GM19023 (cell line): ENCODE data around the gene MYH14.

Experiments
- ATAC-seq: cut with Tn5 transposase; IDR thresholded peaks from one replicate; pipeline ENCODE4 v1.9.1; 2021; ENCODE audit warnings: mild to moderate bottlenecking, moderate library complexity; ENCODE audit not compliant: unreplicated experiment

Gene MYH14

GRCh38 chr19:50203281-50204080 is at the start of gene MYH14:
Gene MYH14, plus strand, starts transcription at chr19:50203622. Its CDS starts 6,744 bp downstream, at chr19:50210366.
- no peak for ATAC-seq

- no peak for ATAC-seq
Observed at GRCh38 chr19:50154529-50154928, 48.9 kb upstream of the MYH14 start.

GRCh38 chr19:50155520-50156109 is 47.8 kb upstream of the MYH14 start:
- no peak for ATAC-seq

GRCh38 chr19:50158577-50158976 is 44.8 kb upstream of the MYH14 start:
- no peak for ATAC-seq

- no peak for ATAC-seq
Observed at GRCh38 chr19:50159078-50159477, 44.3 kb upstream of the MYH14 start.

- no peak for ATAC-seq
Observed at GRCh38 chr19:50162988-50163387, 40.4 kb upstream of the MYH14 start, which contains the start of gene IZUMO2. Gene IZUMO2, minus strand, starts transcription at chr19:50163281. Its CDS starts 87 bp downstream, at chr19:50163194.

GRCh38 chr19:50167314-50167721 is 36.1 kb upstream of the MYH14 start:
- ATAC-seq, result no peak

GRCh38 chr19:50171752-50172151 is 31.7 kb upstream of the MYH14 start:
- no peak for ATAC-seq

GRCh38 chr19:50172726-50173125 is 30.7 kb upstream of the MYH14 start:
- no peak for ATAC-seq

- ATAC-seq, result no peak
Observed at GRCh38 chr19:50173127-50173526, 30.3 kb upstream of the MYH14 start.

- no peak for ATAC-seq
Observed at GRCh38 chr19:50174100-50174793, 29.2 kb upstream of the MYH14 start.

- no peak for ATAC-seq
Observed at GRCh38 chr19:50175924-50176323, 27.5 kb upstream of the MYH14 start.

- ATAC-seq, result no peak
Observed at GRCh38 chr19:50176775-50177174, 26.6 kb upstream of the MYH14 start.

GRCh38 chr19:50178320-50178719 is 25.1 kb upstream of the MYH14 start:
- no peak for ATAC-seq

- ATAC-seq, result no peak
Observed at GRCh38 chr19:50178859-50179537, 24.4 kb upstream of the MYH14 start.

- no peak for ATAC-seq
Observed at GRCh38 chr19:50181121-50181520, 22.3 kb upstream of the MYH14 start.

GRCh38 chr19:50184196-50184595 is 19.2 kb upstream of the MYH14 start:
- ATAC-seq, result no peak

GRCh38 chr19:50187937-50188336 is 15.5 kb upstream of the MYH14 start:
- no peak for ATAC-seq

- no peak for ATAC-seq
Observed at GRCh38 chr19:50189331-50189730, 14.1 kb upstream of the MYH14 start.

- no peak for ATAC-seq
Observed at GRCh38 chr19:50190439-50190891, 13.0 kb upstream of the MYH14 start.

- ATAC-seq, result no peak
Observed at GRCh38 chr19:50191216-50191615, 12.2 kb upstream of the MYH14 start.
